Hepatocyte (in vitro differentiated cells): Measurements from ENCODE around the gene PGR. TPM values are rescaled to one million over a fixed set of nuclear protein-coding genes. Genes with fewer than 3 reads are reported as not detected.

Source experiments
- DNase-seq: peaks from one replicate; pipeline ENCODE4 v3.0.0-alpha.2; 2016; ENCODE audit warnings: low spot score
- H2AFZ ChIP-seq: fragments of 200-600 bp; sonication (generic); 2 replicates; pipeline ENCODE4 v1.6.0; 2016; ENCODE audit warnings: antibody characterized with exemption, mild to moderate bottlenecking
- H3K27ac ChIP-seq: fragments of 200-600 bp; sonication (generic); 2 replicates; pipeline ENCODE4 v1.5.1; 2016; ENCODE audit warnings: mild to moderate bottlenecking
- H3K27me3 ChIP-seq: fragments of 200-600 bp; sonication (generic); 2 replicates; pipeline ENCODE4 v1.6.1; 2016
- H3K36me3 ChIP-seq: fragments of 200-600 bp; sonication (generic); replicated peaks from 2 replicates; pipeline ENCODE4 v1.5.1; 2016; ENCODE audit warnings: low read depth; ENCODE audit not compliant: insufficient read depth
- H3K4me1 ChIP-seq: fragments of 200-600 bp; sonication (generic); 2 replicates; pipeline ENCODE4 v1.5.1; 2016; ENCODE audit warnings: mild to moderate bottlenecking, moderate library complexity; ENCODE audit not compliant: insufficient read depth
- H3K4me2 ChIP-seq: fragments of 200-600 bp; sonication (generic); 2 replicates; pipeline ENCODE4 v1.6.0; 2016
- H3K4me3 ChIP-seq: fragments of 200-600 bp; sonication (generic); 2 replicates; pipeline ENCODE4 v1.5.1; 2016; ENCODE audit warnings: mild to moderate bottlenecking
- H3K79me2 ChIP-seq: fragments of 200-600 bp; sonication (generic); 2 replicates; pipeline ENCODE4 v1.6.0; 2017; ENCODE audit warnings: mild to moderate bottlenecking
- H3K9me2 ChIP-seq: fragments of 200-600 bp; sonication (generic); replicated peaks from 2 replicates; pipeline ENCODE4 v1.6.0; 2017; ENCODE audit warnings: mild to moderate bottlenecking; ENCODE audit not compliant: insufficient read depth
- H3K9me3 ChIP-seq: fragments of 200-600 bp; sonication (generic); 2 replicates; pipeline ENCODE4 v1.5.1; 2016; ENCODE audit warnings: low read depth, mild to moderate bottlenecking
- H4K20me1 ChIP-seq: fragments of 200-600 bp; sonication (generic); 2 replicates; pipeline ENCODE4 v1.6.0; 2016; ENCODE audit warnings: mild to moderate bottlenecking; ENCODE audit not compliant: insufficient read depth, poor library complexity, severe bottlenecking
- CTCF ChIP-seq: fragments of 200-600 bp; sonication (generic); IDR thresholded peaks from 2 replicates; pipeline ENCODE4 v1.5.1; 2016; ENCODE audit warnings: antibody characterized with exemption, mild to moderate bottlenecking; ENCODE audit not compliant: poor library complexity
- EZH2 ChIP-seq: fragments of 200-600 bp; sonication (generic); IDR thresholded peaks from 2 replicates; pipeline ENCODE4 v1.6.1; 2016; ENCODE audit warnings: antibody characterized with exemption, mild to moderate bottlenecking, borderline replicate concordance
- EZH2phosphoT487 ChIP-seq: fragments of 200-600 bp; sonication (generic); IDR thresholded peaks from one replicate; pipeline ENCODE4 v1.6.1; 2018; ENCODE audit warnings: antibody characterized with exemption, mild to moderate bottlenecking, low read depth, moderate library complexity; ENCODE audit not compliant: unreplicated experiment, severe bottlenecking
- WGBS: methylation state at CpG from one replicate; pipeline ENCODE4 v1.1.6; 2016; ENCODE audit warnings: low lambda C conversion rate; ENCODE audit errors: missing lambda C conversion rate; 5-methylcytosine and 5-hydroxymethylcytosine counted together
- polyA plus RNA-seq: library from polyadenylated mRNA; unstranded; fragments of >200 nt; fragmentation: Nextera tagmentation; extraction: Ambion mirVana; gene quantifications from 2 replicates; pipeline ENCODE4 v1.2.1, GENCODE V29; 2016
- total RNA-seq: library from RNA; depleted of rRNA; stranded (reverse); fragments of >200 nt; gene quantifications from 2 replicates; pipeline ENCODE4 v1.2.3, GENCODE V29; 2014

Gene PGR
- total and polyA plus RNA-seq, 2 experiments from 2014 or later = 0.39 to 0.50 TPM

- 85% methylated on average over 4 of the region's 4 CpGs for WGBS
- no peak overlapping the region for H3K4me2 ChIP-seq
- no peak overlapping the region for H2AFZ ChIP-seq
- no peaks in the 10 kb centered on the region for H3K36me3 ChIP-seq
- H3K9me2 ChIP-seq = no peaks in the 10 kb centered on the region
- no peaks in the 10 kb centered on the region for H3K79me2 ChIP-seq
- H3K9me3 ChIP-seq = no peaks in the 10 kb centered on the region
- no peaks in the 10 kb centered on the region for H3K4me1 ChIP-seq
- no peak overlapping the region for H3K27ac ChIP-seq
- no peak for TF ChIP-seq EZH2
- no peak for TF ChIP-seq CTCF
- no peak for TF ChIP-seq EZH2phosphoT487
- no peaks in the 10 kb centered on the region for H4K20me1 ChIP-seq
- no peak overlapping the region for H3K4me3 ChIP-seq
- H3K27me3 ChIP-seq = no peaks in the 10 kb centered on the region
- no peak for DNase-seq
These were observed 95.5 kb downstream of the PGR start for GRCh38 chr11:101034076-101034475.

DNA sequence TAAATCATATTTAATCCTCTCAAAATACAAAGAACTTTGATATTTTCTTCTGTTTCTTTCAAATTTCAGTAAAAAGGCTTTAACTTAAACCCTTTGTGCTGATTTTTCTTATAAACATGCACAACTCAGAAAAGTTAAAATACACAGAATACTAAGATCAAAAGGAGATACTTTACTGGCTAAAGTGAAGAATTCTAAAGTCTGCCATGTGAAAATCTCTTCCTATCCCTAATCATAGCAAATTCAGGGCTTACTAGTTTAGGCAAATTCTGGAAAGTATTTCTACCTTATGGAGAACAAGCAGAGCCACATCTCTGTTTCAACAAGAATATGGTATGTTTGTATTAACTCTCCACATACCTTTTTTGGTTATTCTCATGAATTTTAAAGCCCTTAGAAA, 96.6 kb downstream of the PGR start:
- no peaks in the 10 kb centered on the region for H3K9me2 ChIP-seq
- H3K4me1 ChIP-seq = no peaks in the 10 kb centered on the region
- H3K4me2 ChIP-seq = no peak overlapping the region
- no peak overlapping the region for H2AFZ ChIP-seq
- H3K27ac ChIP-seq = no peak overlapping the region
- H3K4me3 ChIP-seq = no peak overlapping the region
- H4K20me1 ChIP-seq = no peaks in the 10 kb centered on the region
- H3K36me3 ChIP-seq = no peaks in the 10 kb centered on the region
- no peaks in the 10 kb centered on the region for H3K79me2 ChIP-seq
- H3K27me3 ChIP-seq = no peaks in the 10 kb centered on the region
- no peaks in the 10 kb centered on the region for H3K9me3 ChIP-seq
- DNase-seq = no peak
- TF ChIP-seq CTCF (no peak), EZH2 (no peak), EZH2phosphoT487 (no peak)

DNA sequence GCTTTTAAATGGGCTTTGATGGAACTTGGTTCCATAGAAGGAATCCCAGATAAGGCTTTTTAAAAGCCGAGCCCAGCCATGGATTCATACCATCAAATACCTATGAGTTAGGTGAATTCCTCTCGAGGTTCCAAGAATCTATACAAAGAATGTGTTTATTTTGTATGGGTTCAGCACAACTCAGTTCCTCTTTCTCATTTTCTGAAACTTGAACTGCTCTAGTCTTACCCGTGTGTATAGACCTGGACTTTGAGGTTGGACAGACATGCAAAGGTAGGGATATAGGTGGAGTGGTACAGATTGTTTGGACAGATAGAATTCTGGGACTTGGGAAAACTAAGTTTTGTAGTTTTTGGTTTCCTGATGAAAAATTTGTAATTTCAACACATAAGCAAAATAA, 97.9 kb downstream of the PGR start:
- 93% methylated on average over 3 of the region's 3 CpGs for WGBS
- no peaks in the 10 kb centered on the region for H3K36me3 ChIP-seq
- no peak for DNase-seq

More for the DNA sequence above, 97.9 kb downstream of the PGR start:
- Histone ChIP-seq H2AFZ (no peak overlapping the region), H3K9me3 (no peaks in the 10 kb centered on the region), H3K4me3 (no peak overlapping the region), H3K9me2 (no peaks in the 10 kb centered on the region), H3K4me2 (no peak overlapping the region), H3K27me3 (no peaks in the 10 kb centered on the region), H4K20me1 (no peaks in the 10 kb centered on the region), H3K27ac (no peak overlapping the region), H3K79me2 (no peaks in the 10 kb centered on the region), H3K4me1 (no peaks in the 10 kb centered on the region)
- TF ChIP-seq EZH2phosphoT487 (no peak), EZH2 (no peak), CTCF (no peak)
